OCI-LY1 (cell line): ENCODE measurements around the gene TMPRSS13.

ENCODE experiments used
- CTCF ChIP-seq: fragments of 200-600 bp; sonication (generic), shearing (Covaris generic); IDR thresholded peaks from 2 replicates; pipeline ENCODE4 v1.5.1; 2017; ENCODE audit warnings: mild to moderate bottlenecking, antibody characterized with exemption, low read length, moderate library complexity, mixed read lengths
- EZH2 ChIP-seq: fragments of 200-600 bp; sonication (generic), shearing (Covaris generic); IDR thresholded peaks from 2 replicates; pipeline ENCODE4 v1.8.0; 2017; ENCODE audit warnings: borderline replicate concordance, mixed run types, mild to moderate bottlenecking, antibody characterized with exemption, low read length, moderate library complexity, mixed read lengths

GRCh38 chr11:117862753-117863152 lies 66.4 kb downstream of the TMPRSS13 start:
- TF ChIP-seq CTCF (no peak), EZH2 (no peak)
